GM23338 (cell line): ENCODE results near the gene CACNA2D4. TPM values are rescaled to one million over a fixed set of nuclear protein-coding genes. Genes with fewer than 3 reads are reported as not detected.

Experiments
- ATAC-seq: fragments of 200-7000 bp; cut with Tn5 transposase; 3 replicates; pipeline ENCODE4 v1.9.1; 2020
- DNase-seq: peaks from one replicate; pipeline ENCODE4 v3.0.0-alpha.2; 2015; ENCODE audit warnings: low spot score
- H2AFZ ChIP-seq: fragments of 200-600 bp; sonication (generic); 2 replicates; pipeline ENCODE4 v1.8.0; 2016; ENCODE audit warnings: antibody characterized with exemption, mild to moderate bottlenecking, moderate library complexity
- H3F3A ChIP-seq: fragments of 200-600 bp; sonication (generic); replicated peaks from 2 replicates; pipeline ENCODE4 v1.8.0; 2017; ENCODE audit warnings: antibody characterized with exemption, mixed run types, low read depth
- H3K27ac ChIP-seq: fragments of 200-600 bp; sonication (generic); 2 replicates; pipeline ENCODE4 v1.6.1; 2016; ENCODE audit warnings: low read depth
- H3K27me3 ChIP-seq: fragments of 200-600 bp; sonication (generic); 2 replicates; pipeline ENCODE4 v1.8.0; 2016; ENCODE audit warnings: mild to moderate bottlenecking, mixed run types, moderate library complexity; ENCODE audit not compliant: insufficient read depth
- H3K36me3 ChIP-seq: fragments of 200-600 bp; sonication (generic); 2 replicates; pipeline ENCODE4 v1.8.0; 2016; ENCODE audit warnings: mild to moderate bottlenecking; ENCODE audit not compliant: insufficient read depth
- H3K4me1 ChIP-seq: fragments of 200-600 bp; sonication (generic); 2 replicates; pipeline ENCODE4 v1.8.0; 2016; ENCODE audit warnings: mild to moderate bottlenecking, moderate library complexity; ENCODE audit not compliant: insufficient read depth
- H3K4me2 ChIP-seq: fragments of 200-600 bp; sonication (generic); 2 replicates; pipeline ENCODE4 v1.7.1; 2017; ENCODE audit warnings: mixed run types
- H3K4me3 ChIP-seq: fragments of 200-600 bp; sonication (generic); 2 replicates; pipeline ENCODE4 v1.6.1; 2016; ENCODE audit warnings: mixed run types
- H3K79me2 ChIP-seq: fragments of 200-600 bp; sonication (generic); replicated peaks from 2 replicates; pipeline ENCODE4 v1.8.0; 2017; ENCODE audit warnings: mild to moderate bottlenecking; ENCODE audit not compliant: insufficient read depth
- H3K9me2 ChIP-seq: fragments of 200-600 bp; sonication (generic); 2 replicates; pipeline ENCODE4 v1.8.0; 2017; ENCODE audit not compliant: insufficient read depth
- H4K20me1 ChIP-seq: fragments of 200-600 bp; sonication (generic); replicated peaks from 2 replicates; pipeline ENCODE4 v1.8.0; 2017; ENCODE audit warnings: mild to moderate bottlenecking; ENCODE audit not compliant: insufficient read depth
- H3K27ac Mint-ChIP-seq: 2 replicates; pipeline ENCODE4 v1.8.0; 2020; ENCODE audit warnings: inconsistent platforms, mild to moderate bottlenecking, moderate library complexity, mixed read lengths
- H3K27me3 Mint-ChIP-seq: 3 replicates; pipeline ENCODE4 v1.8.0; 2022; ENCODE audit warnings: low read depth, mild to moderate bottlenecking, moderate library complexity, mixed read lengths, inconsistent platforms; ENCODE audit not compliant: insufficient read depth, poor library complexity
- H3K36me3 Mint-ChIP-seq: 3 replicates; pipeline ENCODE4 v1.8.0; 2021; ENCODE audit warnings: low read depth, mild to moderate bottlenecking, inconsistent platforms, moderate library complexity, mixed read lengths
- H3K4me1 Mint-ChIP-seq: 3 replicates; pipeline ENCODE4 v1.8.0; 2020; ENCODE audit warnings: mild to moderate bottlenecking, inconsistent platforms, mixed read lengths
- H3K4me3 Mint-ChIP-seq: 3 replicates; pipeline ENCODE4 v1.8.0; 2021; ENCODE audit warnings: moderate library complexity, mild to moderate bottlenecking, inconsistent platforms, mixed read lengths
- H3K9me3 Mint-ChIP-seq: 3 replicates; pipeline ENCODE4 v1.8.0; 2020; ENCODE audit warnings: moderate library complexity, mild to moderate bottlenecking, inconsistent platforms, mixed read lengths
- CREB1 ChIP-seq: fragments of 250-450 bp; sonication (Bioruptor Pico); IDR thresholded peaks from 2 replicates; pipeline ENCODE4 v1.5.0; 2020; ENCODE audit warnings: low read depth, mild to moderate bottlenecking, moderate library complexity
- EZH2phosphoT487 ChIP-seq: fragments of 200-600 bp; sonication (generic); IDR thresholded peaks from one replicate; pipeline ENCODE4 v1.8.1; 2018; ENCODE audit warnings: antibody characterized with exemption; ENCODE audit not compliant: unreplicated experiment
- JUNB ChIP-seq: IDR thresholded peaks from one replicate; pipeline ENCODE4 v1.6.1; 2016; ENCODE audit warnings: antibody characterized with exemption; ENCODE audit not compliant: unreplicated experiment
- NANOG ChIP-seq: IDR thresholded peaks from 2 replicates; pipeline ENCODE4 v1.6.1; 2016; ENCODE audit warnings: antibody characterized with exemption, borderline replicate concordance
- POLR2AphosphoS5 ChIP-seq: IDR thresholded peaks from 2 replicates; pipeline ENCODE4 v1.6.1; 2016; ENCODE audit warnings: antibody characterized with exemption, low read depth
- STAT1 ChIP-seq: IDR thresholded peaks from one replicate; pipeline ENCODE4 v1.6.1; 2016; ENCODE audit warnings: antibody characterized with exemption; ENCODE audit not compliant: unreplicated experiment
- ZNF114 ChIP-seq: fragments of 250-450 bp; sonication (Bioruptor Pico); IDR thresholded peaks from 2 replicates; pipeline ENCODE4 v1.5.0; 2020; ENCODE audit warnings: mild to moderate bottlenecking, moderate library complexity
- ZNF331 ChIP-seq: fragments of 250-450 bp; sonication (Bioruptor Pico); IDR thresholded peaks from 2 replicates; pipeline ENCODE4 v1.5.0; 2020; ENCODE audit warnings: low read depth, mild to moderate bottlenecking, moderate library complexity
- polyA plus RNA-seq: library from polyadenylated mRNA; unstranded; fragments of >200 nt; fragmentation: Nextera tagmentation; extraction: Ambion mirVana; gene quantifications from 2 replicates; pipeline ENCODE4 v1.2.1, GENCODE V29; 2016
- total RNA-seq: library from RNA; depleted of rRNA; stranded (reverse); fragments of >200 nt; shearing (Covaris generic); gene quantifications from 2 replicates; pipeline ENCODE4 v1.2.3, GENCODE V29; 2014
- TF ChIP-seq, protein P1 (sequence below): fragments of 250-450 bp; sonication (Bioruptor Pico); IDR thresholded peaks from 2 replicates; pipeline ENCODE4 v1.5.0; 2020; ENCODE audit warnings: mild to moderate bottlenecking, moderate library complexity
- TF ChIP-seq, protein P2 (sequence below), 2 experiments: fragments of 200-600 bp in 1 of 2; sonication (generic) in 1 of 2; conservative IDR thresholded peaks; 2 replicates each; pipeline versions ENCODE4 v1.5.1 to v1.6.1; 2016 to 2017; ENCODE audit warnings: antibody characterized with exemption in 2 of 2, low read depth in 2 of 2, mild to moderate bottlenecking in 2 of 2, moderate library complexity in 1 of 2
- TF ChIP-seq, protein P3 (sequence below): IDR thresholded peaks from one replicate; pipeline ENCODE4 v1.6.1; 2018; ENCODE audit warnings: antibody characterized with exemption; ENCODE audit not compliant: unreplicated experiment

CACNA2D4 gene
- total and polyA plus RNA-seq, 2 experiments from 2014 or later = 0.07 to 0.24 TPM

DNA sequence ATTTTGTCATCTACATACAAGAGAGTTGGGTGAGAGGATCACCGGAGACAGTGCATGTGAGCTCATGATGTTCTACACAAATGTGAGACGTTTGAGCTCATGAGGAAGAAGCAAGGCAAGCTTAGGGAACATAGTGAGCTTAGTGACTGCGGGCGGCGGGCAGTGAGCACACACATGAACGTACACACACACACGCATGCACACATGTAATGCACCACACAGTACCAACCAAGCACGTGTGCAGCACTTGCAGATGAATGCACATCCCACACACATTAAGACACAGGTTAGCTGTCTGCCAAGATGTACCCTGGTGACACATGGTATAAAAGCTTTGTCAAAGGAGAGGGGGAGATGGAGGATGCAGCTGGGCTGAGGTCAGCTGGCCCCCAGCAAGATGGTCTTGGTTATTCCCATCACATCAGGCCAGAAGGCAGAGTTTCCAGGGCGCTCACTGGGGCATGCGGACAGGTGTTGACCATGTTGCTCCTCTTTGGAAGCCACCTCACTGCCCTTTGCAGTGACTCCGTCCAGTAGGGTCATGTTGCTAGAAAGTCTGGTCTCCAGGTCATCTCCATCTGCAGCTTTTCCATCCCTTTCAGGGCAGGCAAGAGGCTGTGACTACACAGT is 8.7 kb upstream of the CACNA2D4 start (continued):
- TF ChIP-seq, protein P1, sequence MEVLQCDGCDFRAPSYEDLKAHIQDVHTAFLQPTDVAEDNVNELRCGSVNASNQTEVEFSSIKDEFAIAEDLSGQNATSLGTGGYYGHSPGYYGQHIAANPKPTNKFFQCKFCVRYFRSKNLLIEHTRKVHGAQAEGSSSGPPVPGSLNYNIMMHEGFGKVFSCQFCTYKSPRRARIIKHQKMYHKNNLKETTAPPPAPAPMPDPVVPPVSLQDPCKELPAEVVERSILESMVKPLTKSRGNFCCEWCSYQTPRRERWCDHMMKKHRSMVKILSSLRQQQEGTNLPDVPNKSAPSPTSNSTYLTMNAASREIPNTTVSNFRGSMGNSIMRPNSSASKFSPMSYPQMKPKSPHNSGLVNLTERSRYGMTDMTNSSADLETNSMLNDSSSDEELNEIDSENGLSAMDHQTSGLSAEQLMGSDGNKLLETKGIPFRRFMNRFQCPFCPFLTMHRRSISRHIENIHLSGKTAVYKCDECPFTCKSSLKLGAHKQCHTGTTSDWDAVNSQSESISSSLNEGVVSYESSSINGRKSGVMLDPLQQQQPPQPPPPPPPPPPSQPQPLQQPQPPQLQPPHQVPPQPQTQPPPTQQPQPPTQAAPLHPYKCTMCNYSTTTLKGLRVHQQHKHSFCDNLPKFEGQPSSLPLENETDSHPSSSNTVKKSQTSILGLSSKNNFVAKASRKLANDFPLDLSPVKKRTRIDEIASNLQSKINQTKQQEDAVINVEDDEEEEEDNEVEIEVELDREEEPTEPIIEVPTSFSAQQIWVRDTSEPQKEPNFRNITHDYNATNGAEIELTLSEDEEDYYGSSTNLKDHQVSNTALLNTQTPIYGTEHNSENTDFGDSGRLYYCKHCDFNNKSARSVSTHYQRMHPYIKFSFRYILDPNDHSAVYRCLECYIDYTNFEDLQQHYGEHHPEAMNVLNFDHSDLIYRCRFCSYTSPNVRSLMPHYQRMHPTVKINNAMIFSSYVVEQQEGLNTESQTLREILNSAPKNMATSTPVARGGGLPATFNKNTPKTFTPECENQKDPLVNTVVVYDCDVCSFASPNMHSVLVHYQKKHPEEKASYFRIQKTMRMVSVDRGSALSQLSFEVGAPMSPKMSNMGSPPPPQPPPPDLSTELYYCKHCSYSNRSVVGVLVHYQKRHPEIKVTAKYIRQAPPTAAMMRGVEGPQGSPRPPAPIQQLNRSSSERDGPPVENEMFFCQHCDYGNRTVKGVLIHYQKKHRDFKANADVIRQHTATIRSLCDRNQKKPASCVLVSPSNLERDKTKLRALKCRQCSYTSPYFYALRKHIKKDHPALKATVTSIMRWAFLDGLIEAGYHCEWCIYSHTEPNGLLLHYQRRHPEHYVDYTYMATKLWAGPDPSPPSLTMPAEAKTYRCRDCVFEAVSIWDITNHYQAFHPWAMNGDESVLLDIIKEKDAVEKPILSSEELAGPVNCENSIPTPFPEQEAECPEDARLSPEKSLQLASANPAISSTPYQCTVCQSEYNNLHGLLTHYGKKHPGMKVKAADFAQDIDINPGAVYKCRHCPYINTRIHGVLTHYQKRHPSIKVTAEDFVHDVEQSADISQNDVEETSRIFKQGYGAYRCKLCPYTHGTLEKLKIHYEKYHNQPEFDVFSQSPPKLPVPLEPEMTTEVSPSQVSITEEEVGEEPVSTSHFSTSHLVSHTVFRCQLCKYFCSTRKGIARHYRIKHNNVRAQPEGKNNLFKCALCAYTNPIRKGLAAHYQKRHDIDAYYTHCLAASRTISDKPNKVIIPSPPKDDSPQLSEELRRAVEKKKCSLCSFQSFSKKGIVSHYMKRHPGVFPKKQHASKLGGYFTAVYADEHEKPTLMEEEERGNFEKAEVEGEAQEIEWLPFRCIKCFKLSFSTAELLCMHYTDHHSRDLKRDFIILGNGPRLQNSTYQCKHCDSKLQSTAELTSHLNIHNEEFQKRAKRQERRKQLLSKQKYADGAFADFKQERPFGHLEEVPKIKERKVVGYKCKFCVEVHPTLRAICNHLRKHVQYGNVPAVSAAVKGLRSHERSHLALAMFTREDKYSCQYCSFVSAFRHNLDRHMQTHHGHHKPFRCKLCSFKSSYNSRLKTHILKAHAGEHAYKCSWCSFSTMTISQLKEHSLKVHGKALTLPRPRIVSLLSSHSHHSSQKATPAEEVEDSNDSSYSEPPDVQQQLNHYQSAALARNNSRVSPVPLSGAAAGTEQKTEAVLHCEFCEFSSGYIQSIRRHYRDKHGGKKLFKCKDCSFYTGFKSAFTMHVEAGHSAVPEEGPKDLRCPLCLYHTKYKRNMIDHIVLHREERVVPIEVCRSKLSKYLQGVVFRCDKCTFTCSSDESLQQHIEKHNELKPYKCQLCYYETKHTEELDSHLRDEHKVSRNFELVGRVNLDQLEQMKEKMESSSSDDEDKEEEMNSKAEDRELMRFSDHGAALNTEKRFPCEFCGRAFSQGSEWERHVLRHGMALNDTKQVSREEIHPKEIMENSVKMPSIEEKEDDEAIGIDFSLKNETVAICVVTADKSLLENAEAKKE (CRISPR knock-in tag) = no peak

DNA sequence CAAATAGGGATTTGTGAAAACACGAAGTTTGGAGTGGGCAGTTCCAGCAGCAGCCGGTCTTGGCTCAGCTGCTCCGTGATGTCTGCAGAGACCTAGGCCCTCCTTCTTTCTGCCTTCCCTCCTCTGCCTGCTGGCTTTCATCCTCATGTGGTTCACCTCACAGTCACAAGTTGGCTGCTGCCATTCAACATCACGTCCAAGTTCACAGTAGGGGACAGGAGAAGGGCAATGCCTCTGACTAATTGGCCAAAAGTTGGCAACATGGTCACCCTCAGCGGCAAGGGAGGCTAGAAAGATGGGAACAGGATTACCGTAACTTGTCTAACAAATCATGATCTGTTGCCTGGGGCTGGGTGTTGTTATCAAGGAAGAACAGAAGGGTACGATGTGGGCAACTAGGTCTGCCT is 7.8 kb upstream of the CACNA2D4 start:
- Mint-ChIP-seq H3K4me3 (no peak overlapping the region), H3K27ac (no peak overlapping the region), H3K27me3 (peaks cover 10% of the 10 kb centered on the region), H3K4me1 (no peaks in the 10 kb centered on the region; the same call in 2 of the 3 replicates), H3K9me3 (no peaks in the 10 kb centered on the region), H3K36me3 (no peaks in the 10 kb centered on the region)
- Histone ChIP-seq H3K9me2 (no peaks in the 10 kb centered on the region), H3K4me1 (no peaks in the 10 kb centered on the region), H3K4me3 (no peak overlapping the region), H4K20me1 (no peaks in the 10 kb centered on the region), H3K4me2 (no peak overlapping the region), H2AFZ (no peak overlapping the region), H3K27me3 (no peaks in the 10 kb centered on the region), H3K36me3 (no peaks in the 10 kb centered on the region), H3K79me2 (no peaks in the 10 kb centered on the region), H3K27ac (no peak overlapping the region), H3F3A (no peaks in the 10 kb centered on the region)
- no peak for DNase-seq
- ATAC-seq = no peak
- TF ChIP-seq CREB1 (CRISPR knock-in tag) (no peak), JUNB (no peak), NANOG (no peak), EZH2phosphoT487 (no peak), POLR2AphosphoS5 (no peak), ZNF331 (CRISPR knock-in tag) (no peak), ZNF114 (CRISPR knock-in tag) (no peak), STAT1 (no peak)
- TF ChIP-seq, protein P2, sequence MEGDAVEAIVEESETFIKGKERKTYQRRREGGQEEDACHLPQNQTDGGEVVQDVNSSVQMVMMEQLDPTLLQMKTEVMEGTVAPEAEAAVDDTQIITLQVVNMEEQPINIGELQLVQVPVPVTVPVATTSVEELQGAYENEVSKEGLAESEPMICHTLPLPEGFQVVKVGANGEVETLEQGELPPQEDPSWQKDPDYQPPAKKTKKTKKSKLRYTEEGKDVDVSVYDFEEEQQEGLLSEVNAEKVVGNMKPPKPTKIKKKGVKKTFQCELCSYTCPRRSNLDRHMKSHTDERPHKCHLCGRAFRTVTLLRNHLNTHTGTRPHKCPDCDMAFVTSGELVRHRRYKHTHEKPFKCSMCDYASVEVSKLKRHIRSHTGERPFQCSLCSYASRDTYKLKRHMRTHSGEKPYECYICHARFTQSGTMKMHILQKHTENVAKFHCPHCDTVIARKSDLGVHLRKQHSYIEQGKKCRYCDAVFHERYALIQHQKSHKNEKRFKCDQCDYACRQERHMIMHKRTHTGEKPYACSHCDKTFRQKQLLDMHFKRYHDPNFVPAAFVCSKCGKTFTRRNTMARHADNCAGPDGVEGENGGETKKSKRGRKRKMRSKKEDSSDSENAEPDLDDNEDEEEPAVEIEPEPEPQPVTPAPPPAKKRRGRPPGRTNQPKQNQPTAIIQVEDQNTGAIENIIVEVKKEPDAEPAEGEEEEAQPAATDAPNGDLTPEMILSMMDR (conservative IDR thresholded peaks at IDR 0.05; ENCODE audit: low read depth in 2 of 2) = no peak
- TF ChIP-seq, protein P3, sequence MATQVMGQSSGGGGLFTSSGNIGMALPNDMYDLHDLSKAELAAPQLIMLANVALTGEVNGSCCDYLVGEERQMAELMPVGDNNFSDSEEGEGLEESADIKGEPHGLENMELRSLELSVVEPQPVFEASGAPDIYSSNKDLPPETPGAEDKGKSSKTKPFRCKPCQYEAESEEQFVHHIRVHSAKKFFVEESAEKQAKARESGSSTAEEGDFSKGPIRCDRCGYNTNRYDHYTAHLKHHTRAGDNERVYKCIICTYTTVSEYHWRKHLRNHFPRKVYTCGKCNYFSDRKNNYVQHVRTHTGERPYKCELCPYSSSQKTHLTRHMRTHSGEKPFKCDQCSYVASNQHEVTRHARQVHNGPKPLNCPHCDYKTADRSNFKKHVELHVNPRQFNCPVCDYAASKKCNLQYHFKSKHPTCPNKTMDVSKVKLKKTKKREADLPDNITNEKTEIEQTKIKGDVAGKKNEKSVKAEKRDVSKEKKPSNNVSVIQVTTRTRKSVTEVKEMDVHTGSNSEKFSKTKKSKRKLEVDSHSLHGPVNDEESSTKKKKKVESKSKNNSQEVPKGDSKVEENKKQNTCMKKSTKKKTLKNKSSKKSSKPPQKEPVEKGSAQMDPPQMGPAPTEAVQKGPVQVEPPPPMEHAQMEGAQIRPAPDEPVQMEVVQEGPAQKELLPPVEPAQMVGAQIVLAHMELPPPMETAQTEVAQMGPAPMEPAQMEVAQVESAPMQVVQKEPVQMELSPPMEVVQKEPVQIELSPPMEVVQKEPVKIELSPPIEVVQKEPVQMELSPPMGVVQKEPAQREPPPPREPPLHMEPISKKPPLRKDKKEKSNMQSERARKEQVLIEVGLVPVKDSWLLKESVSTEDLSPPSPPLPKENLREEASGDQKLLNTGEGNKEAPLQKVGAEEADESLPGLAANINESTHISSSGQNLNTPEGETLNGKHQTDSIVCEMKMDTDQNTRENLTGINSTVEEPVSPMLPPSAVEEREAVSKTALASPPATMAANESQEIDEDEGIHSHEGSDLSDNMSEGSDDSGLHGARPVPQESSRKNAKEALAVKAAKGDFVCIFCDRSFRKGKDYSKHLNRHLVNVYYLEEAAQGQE = no peak
